Hematopoietic multipotent progenitor cell (in vitro differentiated cells): ENCODE measurements around the gene EFS. TPM values are rescaled to one million over a fixed set of nuclear protein-coding genes. Genes with fewer than 3 reads are reported as not detected.
"Not testable (repeated sequence)": the region's sequence is repeated elsewhere in the genome, so short reads cannot be mapped to it uniquely, and the experiment has no call there.

Experiments
- DNase-seq, 3 donors: peaks; one replicate each; pipeline ENCODE4 v3.0.0-alpha.2; 2011 to 2015; ENCODE audit warnings: low read depth in 2 of 3, low spot score in 2 of 3
- total RNA-seq: library from RNA; depleted of rRNA; stranded (reverse); fragments of >200 nt; gene quantifications from one replicate; pipeline ENCODE4 v1.2.3, GENCODE V29; 2012

The EFS gene
- total RNA-seq, 1 donor = under 0.01 TPM

GRCh38 chr14:23344481-23344880, 20.5 kb downstream of the EFS start:
- DNase-seq = no peak

- no peak for DNase-seq
Observed at GRCh38 chr14:23339506-23340268, 25.3 kb downstream of the EFS start.

- DNase-seq = no peak
Observed at GRCh38 chr14:23335623-23336022, 29.3 kb downstream of the EFS start.

GRCh38 chr14:23327947-23328744, 36.8 kb downstream of the EFS start:
- peak; percentile 47 to 86 (median 68) for DNase-seq

GRCh38 chr14:23326491-23327332, 38.3 kb downstream of the EFS start:
- no peak for DNase-seq

GRCh38 chr14:23325746-23326145, 39.2 kb downstream of the EFS start:
- not testable (repeated sequence) for DNase-seq

- DNase-seq = no peak
Observed at GRCh38 chr14:23324993-23325392, 40.0 kb downstream of the EFS start.

GRCh38 chr14:23324455-23324846, 40.5 kb downstream of the EFS start:
- no peak for DNase-seq

GRCh38 chr14:23323838-23324454, 41.0 kb downstream of the EFS start:
- DNase-seq = no peak

GRCh38 chr14:23322568-23323517, 42.1 kb downstream of the EFS start:
- DNase-seq = no peak

GRCh38 chr14:23321572-23322547, 43.1 kb downstream of the EFS start:
- peak in 2 of 3 donors; percentile 42 to 55 for DNase-seq

GRCh38 chr14:23320584-23321571, 44.1 kb downstream of the EFS start, which contains the start of gene PABPN1:
Gene PABPN1 (plus strand): TSS chr14:23321457. CDS start chr14:23321470, 13 bp downstream.
- DNase-seq = peak; percentile 96 to 100 (median 100)

- no peak for DNase-seq
Observed at GRCh38 chr14:23319746-23320583, 45.0 kb downstream of the EFS start.

- no peak for DNase-seq
Observed at GRCh38 chr14:23316300-23316699, 48.7 kb downstream of the EFS start.

- no peak for DNase-seq
Observed at GRCh38 chr14:23310546-23310945, 54.4 kb downstream of the EFS start.
